ENCODE results near the gene WBP2. TPM values are rescaled to one million over a fixed set of nuclear protein-coding genes. Genes with fewer than 3 reads are reported as not detected.

The WBP2 gene
- total RNA-seq, 1 experiment from 2014 or later: 51.8 TPM

DNA sequence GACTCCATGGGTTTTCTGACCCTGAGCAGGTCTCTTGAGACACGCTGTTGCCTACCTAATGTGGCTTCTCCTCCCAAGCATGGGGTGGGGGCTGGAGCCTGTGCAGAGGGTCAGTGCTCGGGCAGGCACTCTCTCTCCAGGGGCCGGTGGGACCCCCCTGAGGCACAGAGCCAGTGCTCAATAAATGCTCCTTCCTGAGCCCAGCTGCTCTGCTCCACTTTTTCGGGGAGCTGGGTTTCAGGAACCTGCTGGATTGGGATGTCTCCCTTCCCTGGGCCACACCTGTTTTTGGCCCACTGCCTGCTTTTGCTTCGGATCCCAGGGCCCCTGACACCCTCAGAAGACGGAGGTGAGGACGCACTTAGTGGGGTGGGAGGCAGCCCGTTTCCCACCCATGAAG lies 42.9 kb upstream of the WBP2 start:
- Histone ChIP-seq H3K4me1 (ENCODE audit: insufficient read depth, low read length) (peaks cover 16% of the 10 kb centered on the region), H2AFZ (ENCODE audit: low read length) (no peak overlapping the region), H3K9me2 (replicated peaks; ENCODE audit: low read length) (no peaks in the 10 kb centered on the region), H3K9ac (ENCODE audit: low read length) (no peak overlapping the region), H3K27me3 (ENCODE audit: low read length) (no peaks in the 10 kb centered on the region), H3K4me2 (ENCODE audit: low read length) (no peak overlapping the region), H3K27ac (ENCODE audit: low read length) (no peak overlapping the region), H4K20me1 (ENCODE audit: low read length) (no peaks in the 10 kb centered on the region), H3K9me3 (ENCODE audit: low read length) (no peaks in the 10 kb centered on the region), H3K4me3 (ENCODE audit: low read length) (no peak overlapping the region), H3K36me3 (ENCODE audit: low read depth, low read length) (peaks cover 32% of the 10 kb centered on the region), H3K79me2 (ENCODE audit: low read length) (peaks cover 42% of the 10 kb centered on the region), H3F3A (ENCODE audit: low read length, unreplicated experiment) (peaks cover 9% of the 10 kb centered on the region)
- ATAC-seq (no peak), DNase-seq (no peak)
- ChIA-PET POLR2A (ENCODE audit: unreplicated experiment) (no interaction called here), CTCF (no interaction called here)
- TF ChIP-seq EZH2 (IDR thresholded peaks at IDR 0.05; ENCODE audit: low read length, unreplicated experiment): no peak
- no peak for TF ChIP-seq CTCF (conservative IDR thresholded peaks at IDR 0.05; ENCODE audit: low read depth, low read length)
- no peak for TF ChIP-seq EZH2phosphoT487 (IDR thresholded peaks at IDR 0.05; ENCODE audit: borderline replicate concordance, low read length)
- intact Hi-C loops (cut with micrococcal nuclease): loop anchor here (5.0 kb wide), 1 partner anchor 116 kb away; the partner anchor contains the start of gene UNK
- no TSS peak for BruUV-seq (replicated peaks)

DNA sequence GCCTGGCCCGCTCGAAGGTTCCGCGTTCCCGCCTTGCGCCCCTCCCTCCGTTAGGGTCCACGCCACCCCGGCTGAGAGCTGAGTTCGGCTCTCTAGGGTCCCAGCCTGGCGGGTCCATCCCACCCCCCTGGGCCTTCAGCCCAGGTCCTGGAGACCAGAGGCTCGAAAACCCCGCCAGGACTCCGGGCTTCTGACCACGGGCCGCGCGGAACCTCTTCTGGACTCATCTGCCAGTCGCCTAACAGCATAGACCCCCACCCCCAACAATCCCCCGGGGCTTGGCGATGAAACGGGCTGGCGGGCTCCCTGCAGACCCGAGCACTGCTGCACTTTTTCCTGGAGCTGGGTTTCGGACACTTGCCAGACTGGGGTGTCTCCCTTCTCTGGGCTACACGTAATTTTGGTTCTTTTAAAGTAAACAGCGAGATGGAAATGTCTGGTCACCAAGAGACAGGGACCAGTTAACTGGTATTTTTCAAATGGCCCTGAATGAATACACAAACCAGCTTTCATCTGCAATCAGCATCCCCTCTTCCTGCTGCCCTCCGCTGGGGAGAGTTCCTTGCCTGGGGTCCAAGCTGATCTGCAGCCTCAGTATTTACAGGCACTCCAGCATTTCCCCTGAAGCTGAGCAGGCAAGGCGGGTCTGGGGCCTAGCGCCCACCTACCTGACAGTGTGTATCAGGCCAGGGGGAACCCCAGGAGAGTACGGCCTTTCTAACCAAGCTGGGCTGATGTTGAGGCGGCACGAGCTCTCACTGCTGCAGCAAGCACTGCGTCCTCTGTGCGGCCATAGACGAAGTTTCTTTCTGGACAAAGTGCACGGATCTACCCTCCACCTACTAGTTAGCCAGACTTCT lies 42.3 kb upstream of the WBP2 start:
- Histone ChIP-seq H3K4me1 (ENCODE audit: insufficient read depth, low read length) (peaks cover 14% of the 10 kb centered on the region), H4K20me1 (ENCODE audit: low read length) (no peaks in the 10 kb centered on the region), H3K27ac (ENCODE audit: low read length) (no peak overlapping the region), H3K79me2 (ENCODE audit: low read length) (peaks cover 35% of the 10 kb centered on the region), H3K4me3 (ENCODE audit: low read length) (peak overlapping the region; percentile 83), H3K9ac (ENCODE audit: low read length) (peak overlapping the region; percentile 94; the same call in 1 of the 2 replicates), H3K36me3 (ENCODE audit: low read depth, low read length) (peaks cover 30% of the 10 kb centered on the region), H3K27me3 (ENCODE audit: low read length) (no peaks in the 10 kb centered on the region), H2AFZ (ENCODE audit: low read length) (peak overlapping the region; percentile 40; the same call in 1 of the 2 replicates), H3K9me3 (ENCODE audit: low read length) (no peaks in the 10 kb centered on the region), H3K9me2 (replicated peaks; ENCODE audit: low read length) (no peaks in the 10 kb centered on the region), H3F3A (ENCODE audit: low read length, unreplicated experiment) (peaks cover 9% of the 10 kb centered on the region), H3K4me2 (ENCODE audit: low read length) (peak overlapping the region; percentile 98)
- ChIA-PET CTCF (interaction anchor here (0.7 to 1.3 kb wide), 4 partner anchors 8 to 114 kb away, joined by 3 to 7 read pairs (median 5); partner anchors contain the start of gene MRPL38), POLR2A (ENCODE audit: unreplicated experiment) (no interaction called here)
- no peak for DNase-seq
- no peak for TF ChIP-seq EZH2 (IDR thresholded peaks at IDR 0.05; ENCODE audit: low read length, unreplicated experiment)
- no peak for TF ChIP-seq CTCF (conservative IDR thresholded peaks at IDR 0.05; ENCODE audit: low read depth, low read length)
- TF ChIP-seq EZH2phosphoT487 (IDR thresholded peaks at IDR 0.05; ENCODE audit: borderline replicate concordance, low read length): no peak
- intact Hi-C loops (cut with micrococcal nuclease): loop anchor here (2.0 to 5.0 kb wide), 2 partner anchors 43 to 115 kb away; partner anchors contain the start of genes UNK and WBP2
- TSS peak; percentile 80 for BruUV-seq (replicated peaks)
- no peak for ATAC-seq
